ENCODE data around the gene ZSWIM6.
"Not testable (repeated sequence)": the region's sequence is repeated elsewhere in the genome, so short reads cannot be mapped to it uniquely, and the experiment has no call there.

The ZSWIM6 gene

GRCh38 chr5:61407706-61408270, 75.7 kb downstream of the ZSWIM6 start:
- DNase-seq (ENCODE audit: low spot score), result no peak

DNA sequence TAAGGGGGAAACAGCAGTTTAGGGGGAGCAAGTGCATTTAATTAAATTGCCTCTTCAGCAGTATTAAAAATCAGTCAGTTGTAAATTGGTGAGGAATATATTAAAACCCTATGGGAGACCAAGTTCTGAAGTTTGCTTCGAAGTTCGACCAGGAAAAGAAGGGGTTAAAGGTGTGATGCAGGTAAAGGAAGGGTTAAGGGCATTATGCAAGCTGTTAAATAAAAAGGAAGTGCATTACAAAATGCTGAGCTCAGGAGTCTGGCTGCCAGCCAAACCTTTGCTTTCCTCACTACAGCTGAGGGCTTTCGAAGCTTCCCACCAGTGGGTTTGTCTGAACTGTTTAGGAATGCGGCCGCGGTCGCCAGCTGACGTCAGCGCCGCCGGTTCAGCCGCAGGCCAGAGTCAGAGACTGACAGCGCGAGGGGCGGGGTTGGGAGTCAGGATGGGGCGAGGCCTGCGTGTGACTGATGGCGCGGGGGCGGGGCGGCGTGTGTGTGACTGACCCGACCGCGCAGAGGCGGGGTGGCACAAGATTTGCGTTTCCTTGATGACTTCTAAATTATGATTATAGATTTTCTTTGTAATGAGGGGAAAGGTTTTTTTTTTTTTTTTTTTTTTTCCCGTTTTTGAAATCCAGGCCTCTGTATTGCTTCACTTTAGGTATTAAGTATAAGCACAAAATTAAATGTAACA, 76.6 kb downstream of the ZSWIM6 start:
- DNase-seq (ENCODE audit: low spot score), result peak; percentile 98

GRCh38 chr5:61409568-61409967, 77.5 kb downstream of the ZSWIM6 start:
- DNase-seq (ENCODE audit: low spot score), result no peak

DNA sequence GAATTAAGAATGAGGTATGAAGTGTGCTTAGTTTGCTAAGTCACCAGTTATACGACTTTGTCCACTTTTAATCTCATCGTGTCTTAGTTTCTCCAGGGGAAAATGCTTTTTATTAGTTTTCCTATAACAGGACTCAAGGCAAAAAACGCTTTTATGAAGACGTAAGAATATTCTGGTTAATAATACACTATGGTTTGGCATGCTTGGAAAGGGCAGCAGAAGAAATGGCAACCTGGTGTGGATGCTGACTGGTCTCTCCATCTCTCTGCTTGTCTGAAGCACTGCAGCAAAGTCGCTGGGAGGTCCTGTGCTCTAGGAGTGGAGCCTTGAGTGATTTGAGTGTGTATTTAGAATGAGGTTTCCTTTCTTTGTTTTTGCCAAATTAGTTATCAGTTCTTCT, 78.8 kb downstream of the ZSWIM6 start:
- no peak for DNase-seq (ENCODE audit: low spot score)

DNA sequence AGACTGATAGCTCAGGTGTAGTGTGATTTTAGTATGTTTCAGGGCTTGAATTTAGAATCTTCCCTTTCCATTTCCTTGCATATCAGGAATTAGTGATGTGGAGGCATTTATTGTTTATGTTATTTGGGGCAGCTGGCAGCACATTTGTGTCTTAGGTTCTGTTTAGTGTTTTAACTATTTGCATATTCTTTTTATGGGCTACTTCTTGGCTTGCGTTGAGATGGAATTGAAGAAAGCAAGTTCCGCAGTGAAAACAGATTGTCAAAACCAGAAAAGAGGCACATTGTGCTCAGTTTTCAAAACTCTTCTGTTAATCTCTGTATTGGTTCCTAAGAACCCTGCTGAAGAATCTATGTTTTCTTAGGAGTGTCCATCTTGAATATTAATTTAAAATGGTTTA, 80.3 kb downstream of the ZSWIM6 start:
- peak; percentile 51 for DNase-seq (ENCODE audit: low spot score)

DNA sequence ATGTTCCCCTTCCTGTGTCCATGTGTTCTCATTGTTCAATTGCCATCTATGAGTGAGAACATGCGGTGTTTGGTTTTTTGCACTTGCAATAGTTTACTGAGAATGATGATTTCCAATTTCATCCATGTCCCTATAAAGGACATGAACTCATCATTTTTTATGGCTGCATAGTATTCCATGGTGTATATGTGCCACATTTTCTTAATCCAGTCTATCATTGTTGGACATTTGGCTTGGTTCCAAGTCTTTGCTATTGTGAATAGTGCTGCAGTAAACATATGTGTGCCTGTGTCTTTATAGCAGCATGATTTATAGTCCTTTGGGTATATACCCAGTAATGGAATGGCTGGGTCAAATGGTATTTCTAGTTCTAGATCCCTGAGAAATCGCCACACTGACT, 81.1 kb downstream of the ZSWIM6 start:
- not testable (repeated sequence) for DNase-seq (ENCODE audit: low spot score)

DNA sequence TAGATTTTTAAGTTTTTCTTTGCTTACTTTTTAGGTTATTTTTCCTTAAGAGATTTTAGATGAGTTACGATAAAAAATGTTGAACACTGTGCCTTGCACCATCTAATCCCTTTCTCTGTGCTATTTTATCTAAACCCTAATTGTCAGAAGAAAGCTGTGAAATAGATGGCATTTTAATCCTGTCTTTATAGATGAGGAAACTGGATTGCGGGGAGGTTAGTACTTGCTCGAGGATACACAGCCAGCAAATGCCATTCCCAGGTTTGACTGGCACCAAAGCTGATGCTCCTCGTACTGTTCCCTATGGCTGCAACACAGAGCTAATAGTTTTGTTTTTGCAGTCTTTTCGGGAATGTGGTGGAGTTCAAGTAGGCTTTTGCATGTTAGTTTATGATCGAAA, 82.7 kb downstream of the ZSWIM6 start:
- no peak for DNase-seq (ENCODE audit: low spot score)

- DNase-seq (ENCODE audit: low spot score), result no peak
These were observed 84.0 kb downstream of the ZSWIM6 start for GRCh38 chr5:61416010-61416409.

DNA sequence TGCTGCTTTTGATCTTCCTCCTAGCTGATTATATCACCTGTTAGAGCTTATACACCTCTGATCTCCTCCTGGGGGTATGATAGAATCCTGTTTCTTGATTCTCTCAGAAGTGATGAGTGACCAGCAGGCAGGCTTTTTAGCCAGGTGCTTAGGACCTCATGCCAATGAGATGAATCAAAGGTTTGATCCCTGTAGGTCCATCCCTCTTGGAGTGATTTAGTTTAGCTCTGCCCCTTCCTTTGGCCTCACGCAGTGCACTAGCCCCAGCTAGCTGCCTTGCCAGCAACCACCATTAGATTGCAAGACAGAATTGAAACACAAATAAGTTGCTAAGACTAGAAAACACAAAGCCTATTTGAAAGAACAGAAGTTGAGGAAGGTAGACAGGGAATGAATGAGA, 84.4 kb downstream of the ZSWIM6 start:
- no peak for DNase-seq (ENCODE audit: low spot score)

DNA sequence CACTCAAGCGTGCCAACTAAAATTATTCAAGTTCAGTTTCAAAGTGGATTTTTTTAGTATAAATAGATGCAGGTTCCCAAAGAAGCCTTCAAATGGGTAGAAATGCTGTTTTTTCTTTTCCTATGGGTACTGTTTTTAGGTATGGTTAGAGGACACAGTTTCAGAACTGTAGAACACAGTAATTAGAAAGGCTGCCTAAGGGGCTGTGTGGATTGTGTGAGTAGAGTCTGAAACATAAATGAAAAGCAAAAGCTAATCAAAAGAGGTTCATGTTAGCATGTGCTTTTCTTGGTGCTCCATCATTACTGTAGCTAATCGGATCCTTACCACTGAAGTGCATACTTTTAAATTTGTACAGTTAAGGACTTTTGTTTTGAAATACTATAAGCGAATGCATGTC, 85.3 kb downstream of the ZSWIM6 start:
- no peak for DNase-seq (ENCODE audit: low spot score)

DNA sequence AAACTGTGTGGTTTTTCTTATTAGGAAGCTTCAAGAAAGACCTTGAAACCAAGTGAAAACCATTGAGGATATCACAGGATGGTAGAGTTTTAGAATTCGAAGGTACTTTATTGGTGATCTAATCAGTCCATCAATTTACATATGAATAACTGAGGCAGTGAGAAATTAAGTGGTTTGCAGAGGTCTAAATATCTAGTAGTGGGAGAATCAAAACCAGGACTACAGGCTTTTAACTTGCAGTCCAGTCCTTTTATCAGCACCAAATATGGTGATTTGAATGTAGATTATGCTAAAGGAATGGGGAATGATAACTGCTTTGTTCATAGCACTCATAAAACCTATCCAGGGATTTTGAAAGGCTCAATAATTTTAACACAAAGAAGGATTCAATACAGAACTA, 85.8 kb downstream of the ZSWIM6 start:
- DNase-seq (ENCODE audit: low spot score), result no peak

DNA sequence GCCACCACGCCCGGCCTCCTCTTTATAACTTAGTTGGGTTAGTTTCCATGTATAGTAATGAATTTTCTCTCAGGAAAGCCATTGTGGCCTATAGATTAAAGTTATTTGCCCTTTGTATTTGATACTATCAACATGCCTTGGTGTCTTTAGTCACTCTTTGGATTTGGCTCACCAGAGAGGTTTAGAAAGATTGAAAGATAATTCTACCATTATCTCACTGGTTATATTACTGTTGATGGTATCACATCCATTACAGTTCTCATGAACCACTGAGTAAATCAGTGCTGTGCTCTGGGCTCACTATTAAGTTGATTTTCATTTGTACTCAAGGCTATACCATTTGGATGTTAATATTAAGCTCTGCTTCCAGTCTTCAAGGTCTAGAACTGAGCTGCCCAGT, 87.0 kb downstream of the ZSWIM6 start:
- no peak for DNase-seq (ENCODE audit: low spot score)

DNA sequence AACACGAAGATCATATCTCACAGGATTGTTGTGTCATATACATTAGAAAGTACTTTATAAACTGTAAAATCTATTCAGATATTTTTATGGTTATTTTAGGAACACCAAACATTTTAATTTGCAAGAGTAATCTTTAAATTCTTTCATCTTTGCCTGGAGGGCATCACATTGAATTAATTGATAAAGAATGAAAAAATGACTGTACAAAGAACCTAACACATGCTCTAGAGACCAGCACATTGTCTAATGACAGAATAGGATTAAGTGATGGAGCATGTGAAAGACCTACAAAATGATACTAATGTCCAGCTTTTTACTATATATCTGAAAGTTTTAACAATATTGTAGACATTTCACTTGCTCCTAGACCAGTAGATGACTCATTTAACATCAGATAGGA, 88.0 kb downstream of the ZSWIM6 start:
- DNase-seq (ENCODE audit: low spot score), result no peak

DNA sequence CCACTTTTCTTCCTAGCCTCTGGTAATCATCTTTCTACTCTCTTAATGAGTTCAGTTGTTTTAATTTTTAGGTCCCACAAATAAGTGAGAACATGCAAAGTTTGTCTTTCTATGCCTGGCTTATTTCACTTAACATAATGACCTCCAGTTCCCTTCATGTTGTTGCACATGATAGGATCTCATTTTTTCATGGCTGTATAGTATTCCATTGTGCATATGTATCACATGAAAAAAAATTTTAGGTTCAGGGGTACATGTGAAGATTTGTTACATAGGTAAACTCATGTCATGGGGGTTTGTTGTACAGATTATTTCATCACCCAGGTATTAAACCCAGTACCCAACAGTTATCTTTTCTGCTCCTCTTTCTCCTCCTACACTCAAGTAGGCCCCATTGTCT, 89.2 kb downstream of the ZSWIM6 start:
- not testable (repeated sequence) for DNase-seq (ENCODE audit: low spot score)

GRCh38 chr5:61423487-61424145, 91.6 kb downstream of the ZSWIM6 start:
- DNase-seq (ENCODE audit: low spot score), result no peak

- DNase-seq (ENCODE audit: low spot score), result no peak
These were observed 93.9 kb downstream of the ZSWIM6 start for GRCh38 chr5:61425918-61426317.

- DNase-seq (ENCODE audit: low spot score), result no peak
These were observed 97.8 kb downstream of the ZSWIM6 start for GRCh38 chr5:61429906-61430305.

- DNase-seq (ENCODE audit: low spot score), result peak; percentile 86
These were observed 100.0 kb downstream of the ZSWIM6 start for GRCh38 chr5:61431923-61432620.

GRCh38 chr5:61435368-61435767, 103.3 kb downstream of the ZSWIM6 start:
- no peak for DNase-seq (ENCODE audit: low spot score)

DNA sequence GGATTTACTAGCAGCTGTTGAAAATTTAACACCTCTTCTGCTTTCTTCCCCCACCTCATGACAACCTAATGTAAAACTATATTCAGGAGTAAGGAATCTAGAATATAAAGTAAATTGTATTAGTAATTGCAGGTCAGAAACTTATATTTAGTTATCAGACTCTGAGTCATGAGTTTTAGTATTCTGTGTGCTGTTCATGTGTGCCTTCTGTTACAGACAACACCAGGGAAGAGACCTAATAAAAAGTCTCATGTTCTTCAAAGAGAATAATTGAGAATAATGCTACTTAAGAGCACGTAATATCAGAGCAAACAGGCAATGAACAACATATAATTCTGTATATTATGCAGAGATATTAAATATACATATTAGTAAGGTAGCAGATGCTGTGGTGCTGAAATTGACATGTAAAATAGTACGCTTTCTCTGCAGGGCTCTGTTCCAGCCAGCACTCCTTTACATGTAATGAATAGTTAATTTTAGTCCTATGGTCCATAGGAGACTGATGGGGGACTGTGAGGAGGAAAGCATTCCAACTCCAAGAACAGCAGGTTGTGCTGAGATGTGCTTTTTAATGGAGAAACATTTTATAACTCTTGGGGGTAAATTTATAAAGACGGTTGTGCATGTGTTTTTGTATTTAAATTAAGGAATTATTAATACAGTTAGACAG, 106.4 kb downstream of the ZSWIM6 start:
- no peak for DNase-seq (ENCODE audit: low spot score)

DNA sequence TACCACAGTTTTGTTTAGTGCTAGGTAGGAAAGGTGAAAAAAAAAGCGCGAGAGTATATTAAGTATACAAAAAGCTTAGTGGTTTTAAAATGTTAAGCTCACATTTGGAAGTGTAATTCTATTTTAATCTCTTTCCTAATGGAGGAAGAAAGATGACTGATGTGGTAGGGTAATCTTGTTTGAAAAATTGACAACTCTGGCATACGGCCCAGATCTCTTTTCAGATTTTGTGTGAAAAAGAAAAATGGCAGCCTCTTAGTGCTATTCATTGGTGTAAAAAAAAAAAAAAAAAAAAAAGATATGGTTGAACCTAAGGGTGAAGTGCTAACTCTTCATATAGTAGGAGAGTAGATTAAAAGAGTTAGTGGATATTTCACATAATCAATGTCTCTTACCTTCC, 108.0 kb downstream of the ZSWIM6 start:
- DNase-seq (ENCODE audit: low spot score), result no peak

- DNase-seq (ENCODE audit: low spot score), result peak; percentile 65
These were observed 108.5 kb downstream of the ZSWIM6 start for GRCh38 chr5:61440596-61440995.
